Measurements from ENCODE around the gene RAB31.

RAB31 gene

DNA sequence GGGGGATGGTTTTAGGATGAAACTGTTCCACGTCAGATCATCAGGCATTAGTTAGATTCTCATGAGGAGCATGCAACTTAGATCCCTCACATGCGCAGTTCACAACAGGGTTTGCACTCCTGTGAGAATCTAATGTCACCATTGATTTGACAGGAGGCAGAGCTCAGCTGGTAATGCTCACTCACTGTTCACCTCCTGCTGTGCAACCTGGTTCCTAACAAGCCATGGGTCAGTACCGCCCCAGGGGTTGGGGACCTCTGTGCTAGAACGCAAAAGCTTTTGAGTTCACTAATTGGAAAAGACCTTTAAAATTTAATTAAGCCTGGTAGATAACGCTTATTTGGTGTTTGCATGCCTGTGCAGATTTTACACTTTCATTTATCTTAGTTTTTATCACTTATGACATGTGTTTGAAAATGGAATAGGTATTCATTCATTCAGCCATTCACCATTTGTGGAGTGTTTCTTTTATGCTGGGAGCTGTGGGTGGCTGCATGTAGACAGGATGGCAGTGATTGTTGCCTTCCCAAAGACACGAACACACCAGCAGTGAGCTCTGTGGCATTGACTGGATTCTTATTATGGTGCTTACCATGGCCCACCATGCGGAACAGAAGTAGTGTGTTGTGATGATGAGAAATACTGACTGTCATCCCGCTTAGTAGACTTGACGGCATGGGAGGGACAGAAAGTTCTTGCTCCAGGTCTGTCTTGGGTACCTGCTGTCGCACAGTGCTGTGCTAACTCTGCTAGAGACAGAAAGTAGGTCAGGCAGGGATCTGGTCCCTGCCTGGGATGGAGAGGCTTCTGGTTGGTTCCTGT, 6.4 kb downstream of the RAB31 start:
- no peak for DNase-seq

DNA sequence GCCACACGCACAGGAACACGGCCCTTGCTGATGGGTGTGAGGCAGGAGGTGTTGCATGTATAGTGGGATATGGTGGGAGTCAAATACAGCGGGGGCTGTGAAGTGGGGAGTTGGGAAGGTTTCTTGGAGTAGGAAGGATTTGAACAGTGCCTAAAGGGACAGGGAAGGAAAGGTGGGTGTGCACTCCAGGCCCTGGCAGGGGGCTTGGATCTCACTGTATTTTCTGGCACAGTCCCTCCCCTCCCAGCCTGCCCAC, 6.9 kb downstream of the RAB31 start:
- no peak for DNase-seq

- no peak for DNase-seq
Measured at GRCh38 chr18:9715978-9716774, 8.1 kb downstream of the RAB31 start.

- no peak for DNase-seq
Measured at GRCh38 chr18:9716780-9717563, 8.9 kb downstream of the RAB31 start.

DNA sequence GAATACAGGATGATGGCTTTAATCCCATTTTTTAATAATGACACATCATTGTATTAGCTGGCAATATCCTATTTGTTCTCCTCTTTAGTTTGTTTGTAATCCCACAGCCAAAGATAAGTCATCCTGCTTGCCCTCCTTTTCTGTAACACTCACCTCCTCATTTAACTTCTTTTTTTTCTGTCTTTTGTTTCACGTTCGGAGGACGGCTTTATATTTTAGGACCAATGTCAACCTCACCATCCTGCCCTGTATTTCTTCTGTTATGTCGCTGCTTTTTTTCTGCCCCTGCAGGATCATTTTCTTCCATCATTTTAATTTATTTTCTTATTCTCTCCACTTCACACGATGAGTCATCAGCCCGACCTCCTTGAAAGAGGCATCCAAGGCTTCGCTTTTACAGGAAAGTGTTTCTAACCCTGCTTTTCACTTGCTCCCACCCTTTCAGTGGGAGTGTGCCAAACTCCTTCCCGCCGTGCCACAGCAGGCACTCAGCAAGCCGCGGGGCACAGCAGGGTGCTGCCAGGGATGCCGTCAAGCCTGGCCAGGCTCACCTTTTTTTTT, 11.4 kb downstream of the RAB31 start:
- peak; percentile 74 for DNase-seq

DNA sequence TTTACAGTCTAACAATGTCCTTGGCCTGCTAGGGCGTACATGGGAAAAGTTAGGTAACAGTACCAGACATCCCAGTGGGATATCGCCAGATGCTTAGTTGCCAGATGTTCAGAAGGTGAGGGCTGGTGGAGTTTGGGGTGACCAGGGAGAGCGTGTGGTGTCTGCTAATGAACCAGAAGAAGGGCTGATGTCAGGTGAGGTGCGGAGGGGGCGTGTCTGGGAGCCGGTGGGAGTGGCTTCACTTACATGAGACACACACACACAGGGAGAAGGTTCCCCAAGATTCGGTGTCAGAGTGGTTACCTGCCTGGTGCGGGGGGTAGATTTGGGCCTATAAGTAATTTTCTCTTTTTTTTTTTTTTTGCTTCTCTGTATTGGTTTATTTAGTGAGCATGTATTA, 12.2 kb downstream of the RAB31 start:
- no peak for DNase-seq

DNA sequence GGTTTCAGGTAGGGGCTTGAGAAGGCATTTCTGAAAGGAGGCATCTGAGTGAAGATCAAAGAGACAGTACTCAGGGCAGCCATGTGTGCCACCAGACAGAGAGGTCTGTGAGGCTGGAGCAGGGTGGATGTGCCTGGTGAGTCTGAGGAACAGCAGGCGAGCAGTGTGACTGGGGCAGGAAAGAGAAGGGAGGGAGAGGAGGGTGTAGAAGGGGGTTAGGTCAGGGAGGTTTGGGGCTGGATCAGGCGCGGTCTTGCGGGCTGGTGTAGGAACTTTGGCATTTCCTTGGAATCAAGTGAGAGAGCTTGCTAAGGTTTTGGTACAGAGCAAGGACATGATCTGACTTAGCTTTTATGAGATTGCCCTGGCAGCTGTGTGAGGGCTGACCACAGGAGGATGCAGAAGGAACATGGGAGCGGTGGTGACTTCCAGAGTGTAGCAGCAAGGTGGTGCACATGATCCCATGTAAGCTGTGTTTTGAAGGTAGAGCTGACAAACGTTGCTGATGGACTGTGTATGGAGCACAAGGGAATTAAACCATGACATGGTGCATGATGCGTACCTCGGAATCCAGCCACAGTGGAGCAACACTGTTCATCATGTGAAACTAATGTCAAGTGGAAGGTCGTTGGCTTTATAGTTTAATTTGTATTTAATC, 13.9 kb downstream of the RAB31 start:
- no peak for DNase-seq

DNA sequence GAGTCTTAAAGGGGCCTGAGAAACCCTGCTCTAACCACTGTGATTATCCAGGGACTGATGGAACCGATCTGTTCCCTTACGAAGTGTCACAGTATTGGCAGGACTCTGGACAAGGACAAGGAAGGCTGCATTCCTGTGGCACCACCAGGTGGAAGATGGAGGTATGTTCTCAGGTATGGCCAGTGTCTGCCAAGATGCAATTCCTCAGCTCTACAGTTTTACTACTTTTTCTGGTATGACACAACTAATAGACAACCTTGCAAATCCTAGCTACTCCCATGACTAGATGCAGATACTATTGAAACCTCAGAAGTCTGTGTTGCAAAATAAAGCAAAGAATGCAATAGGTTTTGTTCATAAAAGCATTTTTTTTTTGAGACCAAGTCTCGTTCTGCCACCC, 14.6 kb downstream of the RAB31 start:
- DNase-seq, result peak; percentile 87

- no peak for DNase-seq
Measured at GRCh38 chr18:9724797-9725585, 16.9 kb downstream of the RAB31 start.

DNA sequence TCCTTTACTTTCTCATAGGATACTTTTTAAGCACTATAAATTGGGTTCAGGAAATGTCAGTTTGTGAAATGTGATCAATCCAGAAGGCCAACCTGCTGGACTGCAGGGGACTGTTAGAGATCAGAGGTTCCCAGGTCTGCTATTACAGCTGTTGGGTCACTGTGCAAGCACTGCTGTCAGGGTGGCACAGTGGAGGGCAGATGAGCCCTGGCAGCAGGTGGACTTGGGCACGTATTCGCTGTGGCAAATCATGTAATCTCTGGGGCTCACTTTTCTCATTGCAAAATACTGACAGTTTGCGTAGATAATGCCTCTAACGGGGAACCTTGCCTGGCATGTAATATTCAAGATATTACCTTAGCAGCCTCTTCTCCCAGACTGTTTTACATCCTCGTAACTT, 18.1 kb downstream of the RAB31 start:
- DNase-seq, result no peak

- DNase-seq, result no peak
Measured at GRCh38 chr18:9726936-9727335, 18.8 kb downstream of the RAB31 start.

- DNase-seq, result no peak
Measured at GRCh38 chr18:9730786-9731185, 22.7 kb downstream of the RAB31 start.

GRCh38 chr18:9731380-9731779, 23.3 kb downstream of the RAB31 start:
- DNase-seq, result no peak

DNA sequence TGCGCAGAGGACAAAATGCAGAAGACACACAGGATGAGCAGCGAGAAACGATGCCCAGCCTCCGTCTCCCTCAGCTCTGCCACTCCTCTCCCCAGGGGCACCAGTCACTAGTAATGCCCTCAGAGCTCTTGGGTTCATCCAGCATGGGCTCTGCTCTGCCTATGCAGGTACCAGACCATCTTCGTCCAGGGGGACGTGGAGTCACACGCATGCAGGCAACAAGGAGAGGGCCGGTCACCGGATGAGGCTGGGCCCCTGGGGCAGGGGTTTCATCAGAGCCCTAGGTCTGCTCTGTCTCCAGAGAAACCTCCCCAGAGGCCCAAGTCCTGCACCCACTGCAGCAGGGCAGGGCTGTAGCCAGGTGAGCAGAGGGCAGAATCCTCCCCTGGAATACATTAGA, 23.9 kb downstream of the RAB31 start:
- DNase-seq, result no peak

GRCh38 chr18:9734189-9734588, 26.1 kb downstream of the RAB31 start:
- peak; percentile 35 for DNase-seq

DNA sequence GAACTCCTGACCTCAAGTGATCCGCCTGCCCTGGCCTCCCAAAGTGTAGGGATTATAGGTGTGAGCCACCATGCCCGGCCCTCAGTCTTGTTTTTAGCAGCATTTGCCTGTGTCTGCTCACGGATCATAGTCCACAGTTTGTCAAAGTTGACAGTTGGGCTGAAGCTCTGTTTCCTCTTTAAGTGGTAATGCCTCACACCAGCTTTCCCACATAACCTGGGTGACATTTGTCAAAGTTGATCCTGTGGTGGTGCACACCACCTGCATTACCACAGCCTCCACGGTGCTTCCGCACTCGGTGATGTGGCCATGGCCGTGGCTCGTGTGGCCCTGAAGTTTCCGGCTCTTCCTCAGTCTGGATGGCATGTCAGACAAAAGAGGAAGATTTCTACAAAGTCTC, 27.1 kb downstream of the RAB31 start:
- DNase-seq, result no peak

- DNase-seq, result no peak
Measured at GRCh38 chr18:9735879-9736278, 27.8 kb downstream of the RAB31 start.

DNA sequence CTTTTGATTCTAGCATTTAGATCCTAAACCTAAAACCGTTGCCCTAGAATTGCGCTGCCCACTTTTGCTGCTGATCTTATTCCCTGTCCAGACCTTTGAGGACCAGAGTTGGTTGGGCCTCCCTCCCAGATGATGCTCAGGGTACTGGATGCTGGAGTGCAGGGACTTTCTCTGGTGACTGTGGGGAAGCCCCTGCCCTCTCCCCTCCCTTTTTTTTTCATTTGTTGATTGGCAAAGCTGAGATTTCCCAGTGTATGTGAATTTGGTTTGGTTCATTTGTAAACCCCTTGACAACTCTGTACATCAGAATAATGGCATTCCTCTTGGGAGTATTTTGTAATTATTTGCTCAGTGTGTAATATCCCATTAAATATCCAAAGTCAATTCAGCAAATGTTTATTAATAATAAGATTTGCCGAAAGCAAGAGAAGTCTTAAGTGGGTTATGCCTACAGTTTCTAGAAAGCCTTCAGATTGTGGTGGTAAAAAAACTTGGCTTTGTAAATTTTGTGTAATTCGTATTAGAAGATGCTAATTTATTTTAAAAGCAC, 28.3 kb downstream of the RAB31 start:
- no peak for DNase-seq

DNA sequence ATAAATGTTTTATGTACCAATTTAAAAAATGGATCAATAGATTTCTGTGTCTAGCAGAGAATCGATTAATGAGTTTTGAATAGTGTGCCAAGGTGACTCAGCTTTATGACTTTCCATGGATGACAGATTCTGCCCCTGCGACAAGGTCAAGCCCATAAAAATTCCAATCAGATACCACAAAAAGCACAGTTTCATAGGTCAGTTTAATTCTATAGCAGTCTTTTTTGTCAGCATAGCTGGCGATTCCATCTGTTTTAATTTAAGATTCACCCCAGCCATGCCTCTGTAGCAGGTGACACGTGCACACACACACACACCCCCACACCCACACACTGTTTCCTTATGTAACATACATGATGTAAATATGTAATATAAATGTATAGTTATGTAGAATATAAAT, 28.9 kb downstream of the RAB31 start:
- DNase-seq, result no peak

- DNase-seq, result peak; percentile 48
Measured at GRCh38 chr18:9737472-9738121, 29.5 kb downstream of the RAB31 start.

DNA sequence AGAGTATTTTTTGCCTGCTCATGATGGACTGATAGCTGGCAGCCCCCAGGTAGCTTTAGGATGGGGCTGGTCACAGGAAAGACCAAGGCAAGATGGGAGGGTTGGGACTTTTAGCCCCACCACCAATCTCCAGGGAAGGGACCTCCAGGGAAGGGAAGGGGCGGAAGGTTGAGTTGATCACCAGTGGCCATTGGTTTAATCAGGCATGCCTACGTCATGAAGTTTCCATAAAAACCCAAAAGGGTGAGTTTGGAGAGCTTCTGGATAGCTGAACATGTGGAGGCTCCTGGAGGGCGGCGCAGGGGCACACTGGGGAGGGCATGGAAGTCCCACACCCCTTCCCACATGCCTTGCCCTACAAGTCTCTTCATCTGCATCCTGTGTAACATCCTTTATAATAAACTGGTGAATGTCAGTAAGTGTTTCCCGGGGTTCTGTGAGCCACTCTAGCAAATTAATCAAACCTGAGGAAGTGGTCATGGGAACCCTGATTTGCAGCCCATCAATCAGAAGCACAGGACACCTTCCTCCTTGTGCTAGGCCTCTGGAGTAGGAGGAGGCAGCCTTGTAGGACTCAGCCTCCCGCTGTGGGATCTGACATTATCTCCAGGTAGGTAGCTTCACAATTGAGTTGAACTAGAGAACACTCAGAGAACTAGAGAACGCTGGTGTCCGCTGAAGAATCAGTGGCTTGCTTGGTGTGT, 30.3 kb downstream of the RAB31 start:
- no peak for DNase-seq
